ENCODE results near the gene CDC23. TPM values are rescaled to one million over a fixed set of nuclear protein-coding genes. Genes with fewer than 3 reads are reported as not detected.

The CDC23 gene
- total and polyA plus RNA-seq, 2 of the 8 experiments (the other 6 are each of a cell fraction or from before 2014, with no cell fraction given), result 32.6 to 45.7 TPM

GRCh38 chr5:138213161-138214029 is at the start of gene CDC23 (continued):
- TF ChIP-seq, protein P1, sequence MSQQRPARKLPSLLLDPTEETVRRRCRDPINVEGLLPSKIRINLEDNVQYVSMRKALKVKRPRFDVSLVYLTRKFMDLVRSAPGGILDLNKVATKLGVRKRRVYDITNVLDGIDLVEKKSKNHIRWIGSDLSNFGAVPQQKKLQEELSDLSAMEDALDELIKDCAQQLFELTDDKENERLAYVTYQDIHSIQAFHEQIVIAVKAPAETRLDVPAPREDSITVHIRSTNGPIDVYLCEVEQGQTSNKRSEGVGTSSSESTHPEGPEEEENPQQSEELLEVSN (IDR thresholded peaks at IDR 0.05), result peak; percentile 64
- peak; percentile 94 for TF ChIP-seq SP1 (IDR thresholded peaks at IDR 0.05; ENCODE audit: low read depth, low read length)
- TF ChIP-seq SIN3A (conservative IDR thresholded peaks at IDR 0.05 in 1 of 2, IDR thresholded peaks at IDR 0.05 in 1 of 2; ENCODE audit: low read depth in 1 of 2, low read length in 2 of 2), result no peak
- peak; percentile 69 to 89 for TF ChIP-seq POLR2A (IDR thresholded peaks at IDR 0.05; ENCODE audit: control extremely low read depth in 1 of 2, low read depth in 2 of 2, low read length in 2 of 2)
- no peak for TF ChIP-seq EZH2 (IDR thresholded peaks at IDR 0.05; ENCODE audit: low read depth, low read length, severe bottlenecking)
- TF ChIP-seq, protein P2, sequence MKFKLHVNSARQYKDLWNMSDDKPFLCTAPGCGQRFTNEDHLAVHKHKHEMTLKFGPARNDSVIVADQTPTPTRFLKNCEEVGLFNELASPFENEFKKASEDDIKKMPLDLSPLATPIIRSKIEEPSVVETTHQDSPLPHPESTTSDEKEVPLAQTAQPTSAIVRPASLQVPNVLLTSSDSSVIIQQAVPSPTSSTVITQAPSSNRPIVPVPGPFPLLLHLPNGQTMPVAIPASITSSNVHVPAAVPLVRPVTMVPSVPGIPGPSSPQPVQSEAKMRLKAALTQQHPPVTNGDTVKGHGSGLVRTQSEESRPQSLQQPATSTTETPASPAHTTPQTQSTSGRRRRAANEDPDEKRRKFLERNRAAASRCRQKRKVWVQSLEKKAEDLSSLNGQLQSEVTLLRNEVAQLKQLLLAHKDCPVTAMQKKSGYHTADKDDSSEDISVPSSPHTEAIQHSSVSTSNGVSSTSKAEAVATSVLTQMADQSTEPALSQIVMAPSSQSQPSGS (IDR thresholded peaks at IDR 0.05; ENCODE audit: low read length), result peak; percentile 47; the same call in 1 of the 2 replicates
- no peak for TF ChIP-seq GTF2F1 (IDR thresholded peaks at IDR 0.05; ENCODE audit: borderline replicate concordance, low read depth, low read length)
- TF ChIP-seq, protein P3, sequence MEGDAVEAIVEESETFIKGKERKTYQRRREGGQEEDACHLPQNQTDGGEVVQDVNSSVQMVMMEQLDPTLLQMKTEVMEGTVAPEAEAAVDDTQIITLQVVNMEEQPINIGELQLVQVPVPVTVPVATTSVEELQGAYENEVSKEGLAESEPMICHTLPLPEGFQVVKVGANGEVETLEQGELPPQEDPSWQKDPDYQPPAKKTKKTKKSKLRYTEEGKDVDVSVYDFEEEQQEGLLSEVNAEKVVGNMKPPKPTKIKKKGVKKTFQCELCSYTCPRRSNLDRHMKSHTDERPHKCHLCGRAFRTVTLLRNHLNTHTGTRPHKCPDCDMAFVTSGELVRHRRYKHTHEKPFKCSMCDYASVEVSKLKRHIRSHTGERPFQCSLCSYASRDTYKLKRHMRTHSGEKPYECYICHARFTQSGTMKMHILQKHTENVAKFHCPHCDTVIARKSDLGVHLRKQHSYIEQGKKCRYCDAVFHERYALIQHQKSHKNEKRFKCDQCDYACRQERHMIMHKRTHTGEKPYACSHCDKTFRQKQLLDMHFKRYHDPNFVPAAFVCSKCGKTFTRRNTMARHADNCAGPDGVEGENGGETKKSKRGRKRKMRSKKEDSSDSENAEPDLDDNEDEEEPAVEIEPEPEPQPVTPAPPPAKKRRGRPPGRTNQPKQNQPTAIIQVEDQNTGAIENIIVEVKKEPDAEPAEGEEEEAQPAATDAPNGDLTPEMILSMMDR (IDR thresholded peaks at IDR 0.05; ENCODE audit: control extremely low read depth in 1 of 3, insufficient read depth in 1 of 3, low read depth in 1 of 3, low read length in 3 of 3), result no peak
- TF ChIP-seq CBX8 (IDR thresholded peaks at IDR 0.05; ENCODE audit: borderline replicate concordance, low read depth, low read length), result no peak
- no peak for TF ChIP-seq SIRT6 (IDR thresholded peaks at IDR 0.05; ENCODE audit: low read length)
- TF ChIP-seq RBBP5 (IDR thresholded peaks at IDR 0.05; ENCODE audit: borderline replicate concordance, low read depth, low read length), result no peak
- no peak for TF ChIP-seq BCL11A (IDR thresholded peaks at IDR 0.05; ENCODE audit: low read depth in 2 of 2, low read length in 2 of 2)
- TF ChIP-seq KDM4A (IDR thresholded peaks at IDR 0.05; ENCODE audit: low read depth, low read length, severe bottlenecking), result peak; percentile 39
- TF ChIP-seq, protein P4, sequence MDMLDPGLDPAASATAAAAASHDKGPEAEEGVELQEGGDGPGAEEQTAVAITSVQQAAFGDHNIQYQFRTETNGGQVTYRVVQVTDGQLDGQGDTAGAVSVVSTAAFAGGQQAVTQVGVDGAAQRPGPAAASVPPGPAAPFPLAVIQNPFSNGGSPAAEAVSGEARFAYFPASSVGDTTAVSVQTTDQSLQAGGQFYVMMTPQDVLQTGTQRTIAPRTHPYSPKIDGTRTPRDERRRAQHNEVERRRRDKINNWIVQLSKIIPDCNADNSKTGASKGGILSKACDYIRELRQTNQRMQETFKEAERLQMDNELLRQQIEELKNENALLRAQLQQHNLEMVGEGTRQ (IDR thresholded peaks at IDR 0.05; ENCODE audit: low read length), result no peak
- no peak for TF ChIP-seq CTBP2 (IDR thresholded peaks at IDR 0.05; ENCODE audit: borderline replicate concordance, insufficient read depth, insufficient read length, low read length)
- TF ChIP-seq BACH1 (IDR thresholded peaks at IDR 0.05; ENCODE audit: low read length), result no peak
- TF ChIP-seq PHF8 (conservative IDR thresholded peaks at IDR 0.05; ENCODE audit: low read depth, low read length), result peak; percentile 96
